Astrocyte of the cerebellum (primary cell): Measurements from ENCODE around the gene NEK10.

Experiments used
- DNase-seq: peaks from one replicate; pipeline ENCODE4 v3.0.0-alpha.2; 2011; ENCODE audit warnings: low read depth
- H3K4me3 ChIP-seq: 2 replicates; pipeline ENCODE4 v1.5.1; 2011; ENCODE audit warnings: mild to moderate bottlenecking, low read depth, low read length, moderate library complexity
- CTCF ChIP-seq: IDR thresholded peaks from 2 replicates; pipeline ENCODE4 v1.5.1; 2012; ENCODE audit warnings: low read length, low read depth, moderate library complexity, mild to moderate bottlenecking; ENCODE audit errors: missing control alignments
- in situ Hi-C: cut with HindIII; loops from 2 replicates; pipeline ENCODE4 v1.10.0; 2017; ENCODE audit warnings: low sequenced_read_pairs

Gene NEK10

GRCh38 chr3:27115352-27115751 is 253.8 kb downstream of the NEK10 start:
- no peak for TF ChIP-seq CTCF
- no peak overlapping the region for H3K4me3 ChIP-seq
- no peak for DNase-seq
- in situ Hi-C loops = no loop called here

- no peak for DNase-seq
- no peak overlapping the region for H3K4me3 ChIP-seq
- TF ChIP-seq CTCF = no peak
- in situ Hi-C loops = no loop called here
Measured at GRCh38 chr3:27114684-27115083, 254.5 kb downstream of the NEK10 start.

GRCh38 chr3:27114129-27114528 is 255.1 kb downstream of the NEK10 start:
- no peak overlapping the region for H3K4me3 ChIP-seq
- in situ Hi-C loops = no loop called here
- DNase-seq = no peak
- TF ChIP-seq CTCF = no peak

- TF ChIP-seq CTCF = no peak
- in situ Hi-C loops = no loop called here
- no peak for DNase-seq
- H3K4me3 ChIP-seq = no peak overlapping the region
Measured at GRCh38 chr3:27110020-27110419, 259.2 kb downstream of the NEK10 start.

GRCh38 chr3:27108322-27108721 is 260.9 kb downstream of the NEK10 start:
- no peak for TF ChIP-seq CTCF
- in situ Hi-C loops = no loop called here
- no peak overlapping the region for H3K4me3 ChIP-seq
- DNase-seq = no peak

GRCh38 chr3:27105904-27106303 is 263.3 kb downstream of the NEK10 start:
- no peak overlapping the region for H3K4me3 ChIP-seq
- in situ Hi-C loops = no loop called here
- no peak for DNase-seq

More at GRCh38 chr3:27105904-27106303, 263.3 kb downstream of the NEK10 start:
- no peak for TF ChIP-seq CTCF
